BE2C (cell line): ENCODE measurements around the gene AFDN.

ENCODE experiments used
- DNase-seq: peaks from one replicate; pipeline ENCODE4 v3.0.0-alpha.2; 2020
- H3K27me3 ChIP-seq: fragments of 250-450 bp; sonication (Bioruptor Pico); 2 replicates; pipeline ENCODE4 v1.5.1; 2020; ENCODE audit warnings: mild to moderate bottlenecking
- H3K36me3 ChIP-seq: fragments of 250-450 bp; sonication (Bioruptor Pico); 2 replicates; pipeline ENCODE4 v1.5.1; 2020; ENCODE audit warnings: mild to moderate bottlenecking
- H3K4me1 ChIP-seq: fragments of 250-450 bp; sonication (Bioruptor Pico); 2 replicates; pipeline ENCODE4 v1.5.1; 2020
- H3K4me3 ChIP-seq: 2 replicates; pipeline ENCODE4 v1.5.1; 2011; ENCODE audit warnings: low read depth, low read length
- H3K9me3 ChIP-seq: fragments of 250-450 bp; sonication (Bioruptor Pico); 2 replicates; pipeline ENCODE4 v1.5.1; 2020
- TF ChIP-seq, protein P1 (sequence below): IDR thresholded peaks from 2 replicates; pipeline ENCODE4 v1.5.1; 2012; ENCODE audit warnings: mild to moderate bottlenecking, low read depth, low read length

Gene AFDN

DNA sequence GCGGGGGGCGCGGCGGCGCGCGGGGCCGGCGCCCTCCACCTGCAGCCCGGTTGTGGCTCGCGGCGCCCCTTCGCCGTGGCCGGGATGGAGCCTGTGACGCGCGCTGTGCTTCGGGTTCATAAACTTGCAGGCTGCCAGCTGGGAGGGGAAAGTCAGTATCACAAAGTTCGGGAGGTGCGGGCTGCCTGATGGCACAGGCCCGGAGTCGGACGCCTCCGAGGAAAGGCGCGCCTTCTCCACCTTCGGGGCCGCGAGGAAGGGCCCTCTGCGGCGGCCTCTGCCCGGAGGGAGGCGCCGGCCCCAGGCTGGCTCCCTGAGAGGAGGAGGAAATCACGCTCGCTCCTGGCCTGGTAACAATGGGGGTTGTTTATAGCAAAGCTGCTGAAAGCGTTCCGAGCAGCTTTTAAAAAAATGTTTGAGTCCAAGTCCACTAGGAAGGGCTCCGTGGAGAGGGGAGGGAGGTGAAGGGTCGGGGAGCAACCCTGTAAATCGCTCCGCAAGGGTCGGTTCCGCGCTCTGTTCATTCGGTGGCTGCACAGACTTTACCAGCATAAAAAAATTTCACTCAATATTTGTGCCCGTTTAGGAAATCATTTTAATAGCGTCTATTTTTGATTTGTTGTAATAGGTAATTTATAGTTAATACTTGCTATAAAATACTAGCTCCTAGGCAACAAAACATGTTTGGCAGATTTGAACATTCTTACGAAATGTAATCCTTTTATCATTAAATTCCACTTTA lies 1.0 kb downstream of the AFDN start:
- H3K4me1 ChIP-seq = peaks cover 8% of the 10 kb centered on the region
- peak; percentile 49 for DNase-seq
- H3K4me3 ChIP-seq = peak overlapping the region; percentile 87

DNA sequence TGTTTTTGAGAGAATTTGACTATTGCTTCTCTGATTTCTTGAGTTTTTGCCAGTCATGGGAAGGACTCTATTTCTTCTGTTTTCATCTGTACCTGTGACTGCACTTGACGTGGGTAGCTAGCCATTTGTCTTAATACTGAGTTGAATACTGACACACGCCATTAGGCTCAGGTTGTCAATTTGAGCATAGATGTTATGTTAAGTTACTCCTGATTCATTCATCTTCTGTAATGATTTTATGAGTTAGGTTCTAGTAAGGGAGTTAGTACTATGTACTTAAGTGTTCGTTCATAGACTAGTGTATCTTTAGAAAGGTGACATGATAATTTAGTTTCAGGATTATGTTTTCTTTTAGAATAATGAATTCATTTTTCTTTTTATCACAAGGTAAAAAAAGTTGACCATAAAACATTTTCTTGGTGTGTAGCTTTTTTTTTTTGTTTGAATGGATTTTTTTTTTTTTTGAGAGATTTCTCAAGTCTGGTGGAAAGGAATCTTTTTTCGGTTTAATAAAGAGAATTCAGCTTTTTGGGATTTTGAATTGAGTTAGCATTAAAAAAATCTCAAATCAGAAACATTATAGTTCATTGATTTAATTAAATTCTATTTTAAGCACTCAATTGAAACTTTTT lies 1.7 kb downstream of the AFDN start:
- Histone ChIP-seq H3K4me3 (peak overlapping the region; percentile 87), H3K4me1 (peaks cover 8% of the 10 kb centered on the region)

More for the DNA sequence above, 1.0 kb downstream of the AFDN start:
- H3K27me3 ChIP-seq = no peaks in the 10 kb centered on the region
- TF ChIP-seq, protein P1, sequence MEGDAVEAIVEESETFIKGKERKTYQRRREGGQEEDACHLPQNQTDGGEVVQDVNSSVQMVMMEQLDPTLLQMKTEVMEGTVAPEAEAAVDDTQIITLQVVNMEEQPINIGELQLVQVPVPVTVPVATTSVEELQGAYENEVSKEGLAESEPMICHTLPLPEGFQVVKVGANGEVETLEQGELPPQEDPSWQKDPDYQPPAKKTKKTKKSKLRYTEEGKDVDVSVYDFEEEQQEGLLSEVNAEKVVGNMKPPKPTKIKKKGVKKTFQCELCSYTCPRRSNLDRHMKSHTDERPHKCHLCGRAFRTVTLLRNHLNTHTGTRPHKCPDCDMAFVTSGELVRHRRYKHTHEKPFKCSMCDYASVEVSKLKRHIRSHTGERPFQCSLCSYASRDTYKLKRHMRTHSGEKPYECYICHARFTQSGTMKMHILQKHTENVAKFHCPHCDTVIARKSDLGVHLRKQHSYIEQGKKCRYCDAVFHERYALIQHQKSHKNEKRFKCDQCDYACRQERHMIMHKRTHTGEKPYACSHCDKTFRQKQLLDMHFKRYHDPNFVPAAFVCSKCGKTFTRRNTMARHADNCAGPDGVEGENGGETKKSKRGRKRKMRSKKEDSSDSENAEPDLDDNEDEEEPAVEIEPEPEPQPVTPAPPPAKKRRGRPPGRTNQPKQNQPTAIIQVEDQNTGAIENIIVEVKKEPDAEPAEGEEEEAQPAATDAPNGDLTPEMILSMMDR = no peak
- H3K9me3 ChIP-seq = no peaks in the 10 kb centered on the region
- H3K36me3 ChIP-seq = no peaks in the 10 kb centered on the region

DNA sequence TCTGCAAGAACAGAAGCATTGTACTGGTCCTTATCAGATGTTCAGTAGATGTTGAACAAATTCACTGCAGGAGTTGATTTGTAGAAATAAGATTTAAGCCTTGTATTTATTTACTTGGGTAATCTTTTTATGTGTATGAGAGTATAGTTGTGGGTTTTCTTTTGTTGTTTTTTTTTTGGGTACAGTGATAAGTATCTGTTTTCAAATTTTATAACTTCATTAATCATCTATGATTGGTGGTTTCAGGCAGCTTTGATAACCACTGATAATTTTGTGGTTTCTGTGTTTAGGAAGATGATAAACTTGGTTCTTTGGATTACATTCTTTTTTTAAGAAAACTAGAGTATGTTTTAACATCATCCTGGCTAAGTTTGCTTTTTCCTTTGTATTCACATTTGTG lies 2.8 kb downstream of the AFDN start:
- H3K4me1 ChIP-seq = peaks cover 8% of the 10 kb centered on the region
- TF ChIP-seq, protein P1 = no peak
- no peaks in the 10 kb centered on the region for H3K27me3 ChIP-seq
- no peaks in the 10 kb centered on the region for H3K36me3 ChIP-seq
- DNase-seq = no peak
- no peak overlapping the region for H3K4me3 ChIP-seq
- H3K9me3 ChIP-seq = no peaks in the 10 kb centered on the region

More for the DNA sequence above, 1.7 kb downstream of the AFDN start:
- no peak for DNase-seq
- no peaks in the 10 kb centered on the region for H3K9me3 ChIP-seq
- no peaks in the 10 kb centered on the region for H3K36me3 ChIP-seq
- no peaks in the 10 kb centered on the region for H3K27me3 ChIP-seq
- TF ChIP-seq, protein P1 = no peak

DNA sequence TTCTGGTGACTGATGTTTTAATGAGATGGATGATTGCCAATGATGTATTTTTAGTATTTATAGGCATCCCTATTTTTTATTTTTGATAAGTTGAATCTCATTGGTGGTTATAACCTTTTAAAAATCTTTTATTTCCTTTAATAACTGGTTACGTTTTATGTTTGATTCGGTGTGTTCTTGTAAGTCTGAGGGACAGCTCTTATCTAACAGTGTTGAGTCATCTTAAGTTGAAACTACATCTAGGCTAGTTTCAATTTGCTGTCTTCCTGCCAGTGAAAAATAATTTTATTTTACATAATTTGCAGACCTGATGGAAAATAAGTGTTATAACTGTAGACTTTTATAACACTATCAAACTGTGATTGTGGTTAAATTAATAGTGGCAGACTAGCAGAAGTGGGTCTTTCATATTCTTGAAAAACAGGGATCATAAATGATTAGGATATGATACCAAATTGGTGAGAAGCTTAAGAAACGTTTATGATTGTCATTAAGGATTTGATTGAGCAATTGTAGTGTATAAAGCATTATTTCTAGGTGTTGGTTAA lies 4.6 kb downstream of the AFDN start:
- Histone ChIP-seq H3K4me3 (no peak overlapping the region), H3K4me1 (peaks cover 2% of the 10 kb centered on the region; the same call in 1 of the 2 replicates), H3K36me3 (no peaks in the 10 kb centered on the region), H3K9me3 (no peaks in the 10 kb centered on the region), H3K27me3 (no peaks in the 10 kb centered on the region)
- no peak for DNase-seq
- TF ChIP-seq, protein P1 = no peak

DNA sequence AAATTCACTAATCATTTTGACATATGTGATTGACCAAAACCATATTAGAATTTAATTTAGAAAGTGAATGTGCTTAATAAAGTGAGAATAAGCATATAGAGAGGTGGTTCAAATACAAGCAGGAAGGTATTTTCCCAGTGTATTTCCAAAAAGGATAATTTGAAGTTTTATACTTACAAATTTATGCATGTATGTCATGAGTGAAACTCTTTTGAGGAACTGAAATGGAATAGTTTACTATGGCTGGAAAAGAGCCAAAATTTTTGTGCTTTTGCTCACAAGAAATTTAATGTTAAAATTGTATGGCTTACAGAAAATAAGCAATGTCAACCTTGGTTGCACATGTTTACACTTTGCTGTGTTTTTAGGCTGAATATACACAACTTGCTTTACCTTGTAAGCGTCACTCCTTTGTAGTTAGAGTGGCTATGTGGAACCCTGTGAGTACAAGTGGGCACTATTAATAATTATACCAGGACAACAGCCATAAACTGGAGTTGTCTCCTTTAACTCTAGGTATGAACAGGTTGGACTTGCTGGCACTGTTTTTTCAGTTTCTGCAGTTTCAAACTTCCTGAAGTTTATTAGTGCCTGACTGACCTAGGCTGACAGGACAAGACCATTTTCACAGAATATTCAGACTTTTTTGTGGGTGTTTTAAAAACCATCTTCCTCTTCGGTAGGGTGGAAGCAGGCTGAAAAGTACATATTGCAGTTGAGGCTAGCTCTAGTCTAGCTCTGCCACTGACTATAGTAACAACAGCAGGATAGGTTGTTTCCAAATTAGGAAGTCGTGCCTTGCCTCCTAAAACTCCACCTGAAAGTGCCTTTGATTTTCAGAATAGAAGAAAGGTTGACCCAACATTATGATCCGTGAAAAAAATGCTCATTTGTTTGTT lies 6.0 kb downstream of the AFDN start:
- H3K4me1 ChIP-seq = peaks cover 2% of the 10 kb centered on the region; the same call in 1 of the 2 replicates
- TF ChIP-seq, protein P1 = no peak

More for the DNA sequence above, 6.0 kb downstream of the AFDN start:
- Histone ChIP-seq H3K9me3 (no peaks in the 10 kb centered on the region), H3K36me3 (no peaks in the 10 kb centered on the region), H3K27me3 (no peaks in the 10 kb centered on the region), H3K4me3 (no peak overlapping the region)
- DNase-seq = no peak
